Neural progenitor cell (in vitro differentiated cells): Measurements from ENCODE around the gene SHTN1. TPM values are rescaled to one million over a fixed set of nuclear protein-coding genes. Genes with fewer than 3 reads are reported as not detected.

ENCODE experiments used
- DNase-seq: peaks from one replicate; pipeline ENCODE4 v3.0.0-alpha.2; 2016; ENCODE audit warnings: low spot score
- H2AFZ ChIP-seq: fragments of 200-600 bp; sonication (generic); replicated peaks from 2 replicates; pipeline ENCODE4 v1.6.1; 2016; ENCODE audit warnings: antibody characterized with exemption
- H3F3A ChIP-seq: fragments of 200-600 bp; sonication (generic); 2 replicates; pipeline ENCODE4 v1.6.1; 2016; ENCODE audit warnings: antibody characterized with exemption, low read depth
- H3K27ac ChIP-seq: fragments of 200-600 bp; sonication (generic); 2 replicates; pipeline ENCODE4 v1.5.1; 2016; ENCODE audit warnings: mild to moderate bottlenecking
- H3K27me3 ChIP-seq: fragments of 200-600 bp; sonication (generic); 2 replicates; pipeline ENCODE4 v1.6.1; 2016; ENCODE audit warnings: mild to moderate bottlenecking, moderate library complexity
- H3K36me3 ChIP-seq: fragments of 200-600 bp; sonication (generic); 2 replicates; pipeline ENCODE4 v1.5.1; 2016
- H3K4me1 ChIP-seq: fragments of 200-600 bp; sonication (generic); 2 replicates; pipeline ENCODE4 v1.6.1; 2016; ENCODE audit warnings: mixed run types
- H3K4me2 ChIP-seq: fragments of 200-600 bp; sonication (generic); 2 replicates; pipeline ENCODE4 v1.6.1; 2016
- H3K4me3 ChIP-seq: fragments of 200-600 bp; sonication (generic); 2 replicates; pipeline ENCODE4 v1.5.1; 2016
- H3K79me2 ChIP-seq: fragments of 200-600 bp; sonication (generic); 2 replicates; pipeline ENCODE4 v1.6.1; 2016; ENCODE audit warnings: low read depth
- H3K9ac ChIP-seq: fragments of 200-600 bp; sonication (generic); 2 replicates; pipeline ENCODE4 v1.6.1; 2016
- H3K9me3 ChIP-seq: fragments of 200-600 bp; sonication (generic); 2 replicates; pipeline ENCODE4 v1.5.1; 2016; ENCODE audit warnings: low read depth
- H4K20me1 ChIP-seq: fragments of 200-600 bp; sonication (generic); 2 replicates; pipeline ENCODE4 v1.6.1; 2016; ENCODE audit warnings: low read depth
- H3K27ac Mint-ChIP-seq: 3 replicates; pipeline ENCODE4 v1.8.0; 2021; ENCODE audit warnings: mixed read lengths
- H3K27me3 Mint-ChIP-seq: 2 replicates; pipeline ENCODE4 v1.8.0; 2022; ENCODE audit warnings: low read depth, mild to moderate bottlenecking, inconsistent platforms, moderate library complexity, mixed read lengths; ENCODE audit not compliant: insufficient read depth
- H3K36me3 Mint-ChIP-seq: 3 replicates; pipeline ENCODE4 v1.8.0; 2021; ENCODE audit warnings: mixed read lengths
- H3K4me1 Mint-ChIP-seq: 3 replicates; pipeline ENCODE4 v1.8.0; 2021; ENCODE audit warnings: mixed read lengths
- H3K4me3 Mint-ChIP-seq: 3 replicates; pipeline ENCODE4 v1.8.0; 2021; ENCODE audit warnings: mild to moderate bottlenecking, moderate library complexity, mixed read lengths
- H3K9me3 Mint-ChIP-seq: 3 replicates; pipeline ENCODE4 v1.8.0; 2020; ENCODE audit warnings: mixed read lengths
- CTCF ChIP-seq: fragments of 200-600 bp; sonication (generic); IDR thresholded peaks from 2 replicates; pipeline ENCODE4 v1.5.1; 2017; ENCODE audit warnings: antibody characterized with exemption, mild to moderate bottlenecking
- EZH2 ChIP-seq: fragments of 200-600 bp; sonication (generic); IDR thresholded peaks from 2 replicates; pipeline ENCODE4 v1.6.1; 2017; ENCODE audit warnings: antibody characterized with exemption, mild to moderate bottlenecking, moderate library complexity
- EZH2phosphoT487 ChIP-seq: fragments of 200-600 bp; sonication (generic); IDR thresholded peaks from 2 replicates; pipeline ENCODE4 v1.6.1; 2017; ENCODE audit warnings: antibody characterized with exemption
- total RNA-seq: library from RNA; depleted of rRNA; stranded (reverse); fragments of >200 nt; gene quantifications from 2 replicates; pipeline ENCODE4 v1.2.3, GENCODE V29; 2015; ENCODE audit warnings: low replicate concordance

SHTN1 gene
- total RNA-seq, 1 donor from 2014 or later: 17.3 TPM

- no peaks in the 10 kb centered on the region for H3K4me1 ChIP-seq
- no peak overlapping the region for H3K4me3 ChIP-seq
- H3K36me3 Mint-ChIP-seq: no peaks in the 10 kb centered on the region
- no peaks in the 10 kb centered on the region for H3K36me3 ChIP-seq
- H2AFZ ChIP-seq: no peak overlapping the region
- no peaks in the 10 kb centered on the region for H3K9me3 Mint-ChIP-seq
- peaks cover 20% of the 10 kb centered on the region for H3K79me2 ChIP-seq
- H3F3A ChIP-seq: no peaks in the 10 kb centered on the region
- H3K4me3 Mint-ChIP-seq: no peak overlapping the region
- no peak for DNase-seq
- H4K20me1 ChIP-seq: no peaks in the 10 kb centered on the region
- no peak overlapping the region for H3K9ac ChIP-seq
- no peaks in the 10 kb centered on the region for H3K27me3 Mint-ChIP-seq
- TF ChIP-seq CTCF (no peak), EZH2 (no peak), EZH2phosphoT487 (no peak)
- no peaks in the 10 kb centered on the region for H3K4me1 Mint-ChIP-seq
- no peak overlapping the region for H3K27ac Mint-ChIP-seq
- H3K27me3 ChIP-seq: no peaks in the 10 kb centered on the region
- H3K9me3 ChIP-seq: no peaks in the 10 kb centered on the region
- no peak overlapping the region for H3K27ac ChIP-seq
- no peak overlapping the region for H3K4me2 ChIP-seq
Observed at GRCh38 chr10:116998172-116998571, 6.8 kb downstream of the SHTN1 start.

DNA sequence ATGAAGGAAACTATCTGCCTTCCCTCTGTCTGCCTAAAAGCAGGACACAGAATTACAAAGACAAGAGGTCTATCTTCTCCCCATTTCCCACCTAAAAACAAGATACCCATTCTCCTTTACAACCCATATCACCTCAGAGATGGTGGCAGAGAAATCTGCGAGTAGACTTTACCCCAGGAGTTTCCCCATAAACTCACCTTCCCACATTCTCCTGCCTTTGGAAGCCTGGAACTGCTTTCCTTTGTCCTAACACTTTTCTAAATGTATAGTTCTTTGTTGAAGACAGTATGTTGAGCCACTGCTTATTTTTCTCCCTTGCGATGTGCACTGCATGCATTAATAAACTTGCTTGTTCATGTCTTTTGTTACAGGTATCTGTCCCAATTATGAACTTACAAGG is 8.0 kb downstream of the SHTN1 start:
- Mint-ChIP-seq H3K4me3 (no peak overlapping the region), H3K4me1 (no peaks in the 10 kb centered on the region), H3K27ac (no peak overlapping the region), H3K36me3 (no peaks in the 10 kb centered on the region), H3K9me3 (no peaks in the 10 kb centered on the region), H3K27me3 (no peaks in the 10 kb centered on the region)
- no peaks in the 10 kb centered on the region for H3K36me3 ChIP-seq
- H2AFZ ChIP-seq: no peak overlapping the region
- H3K79me2 ChIP-seq: peaks cover 10% of the 10 kb centered on the region
- no peak for TF ChIP-seq EZH2phosphoT487
- TF ChIP-seq CTCF: no peak
- no peak for TF ChIP-seq EZH2
- H3K27ac ChIP-seq: peak overlapping the region; percentile 15
- no peak overlapping the region for H3K4me3 ChIP-seq
- peaks cover 6% of the 10 kb centered on the region for H3K4me1 ChIP-seq
- H3K9me3 ChIP-seq: no peaks in the 10 kb centered on the region
- no peak overlapping the region for H3K9ac ChIP-seq
- H3K4me2 ChIP-seq: no peak overlapping the region
- peaks cover 7% of the 10 kb centered on the region for H3F3A ChIP-seq
- no peak for DNase-seq
- H4K20me1 ChIP-seq: no peaks in the 10 kb centered on the region
- H3K27me3 ChIP-seq: no peaks in the 10 kb centered on the region

DNA sequence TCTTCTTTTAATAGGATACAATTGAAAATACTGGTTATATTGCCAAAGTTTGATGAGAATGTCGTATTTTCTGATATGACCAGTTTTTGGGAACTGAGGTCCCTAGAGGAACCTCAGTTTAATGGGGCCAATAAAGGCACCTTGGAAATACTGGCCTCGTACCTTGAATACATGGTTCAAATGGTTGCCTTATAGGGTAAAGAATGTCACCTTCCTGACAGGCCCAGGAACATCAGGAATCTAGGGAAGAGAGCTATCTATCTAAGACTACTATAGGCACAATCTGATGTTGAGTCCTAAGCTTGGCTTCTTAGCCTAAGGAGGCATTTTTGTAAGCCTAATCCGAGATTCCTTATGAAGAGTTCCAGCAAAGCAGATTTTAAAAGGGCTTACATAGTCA is 9.3 kb downstream of the SHTN1 start:
- H3K4me1 ChIP-seq: peaks cover 10% of the 10 kb centered on the region
- peak; percentile 15 for DNase-seq
- H3K9ac ChIP-seq: no peak overlapping the region
- H3K27me3 ChIP-seq: no peaks in the 10 kb centered on the region
- peaks cover 6% of the 10 kb centered on the region for H3K79me2 ChIP-seq
- H3K4me3 ChIP-seq: no peak overlapping the region
- Mint-ChIP-seq H3K27me3 (no peaks in the 10 kb centered on the region), H3K36me3 (no peaks in the 10 kb centered on the region), H3K4me1 (peaks cover under 1% of the 10 kb centered on the region), H3K9me3 (no peaks in the 10 kb centered on the region), H3K27ac (no peak overlapping the region), H3K4me3 (no peak overlapping the region)
- H4K20me1 ChIP-seq: no peaks in the 10 kb centered on the region
- peaks cover 19% of the 10 kb centered on the region for H3F3A ChIP-seq
- H2AFZ ChIP-seq: no peak overlapping the region
- H3K4me2 ChIP-seq: no peak overlapping the region
- TF ChIP-seq EZH2 (no peak), EZH2phosphoT487 (no peak), CTCF (no peak)
- no peaks in the 10 kb centered on the region for H3K36me3 ChIP-seq
- no peaks in the 10 kb centered on the region for H3K9me3 ChIP-seq
- H3K27ac ChIP-seq: no peak overlapping the region
